ENCODE measurements around the gene CCNE1. TPM values are rescaled to one million over a fixed set of nuclear protein-coding genes. Genes with fewer than 3 reads are reported as not detected.

Gene CCNE1
- total RNA-seq = 1.9 TPM
- long read RNA-seq, partial matches to known transcripts = 0 of 3 reads
- long read RNA-seq, other reads (novel, unspliced or antisense) = 3 of 3 reads

GRCh38 chr19:29811125-29812079 is at the start of gene CCNE1:
Gene CCNE1, plus strand, starts transcription at chr19:29811991. Its CDS starts 565 bp downstream, at chr19:29812556.
- intact Hi-C loops (cut with DNase I) = loop anchor here (2.0 kb wide), 1 partner anchor 31 kb away; no protein-coding TSS in a partner anchor
- peak; percentile 96 for DNase-seq (ENCODE audit: low spot score)

GRCh38 chr19:29763196-29763595 is 48.6 kb upstream of the CCNE1 start:
- intact Hi-C loops (cut with DNase I) = no loop called here
- no peak for DNase-seq (ENCODE audit: low spot score)

- DNase-seq (ENCODE audit: low spot score) = no peak
- intact Hi-C loops (cut with DNase I) = no loop called here
These were observed 47.4 kb upstream of the CCNE1 start for GRCh38 chr19:29764361-29764760.

GRCh38 chr19:29766100-29766499 is 45.7 kb upstream of the CCNE1 start:
- intact Hi-C loops (cut with DNase I) = no loop called here

GRCh38 chr19:29767039-29767735 is 44.6 kb upstream of the CCNE1 start:
- no peak for DNase-seq (ENCODE audit: low spot score)
- intact Hi-C loops (cut with DNase I) = no loop called here

More at GRCh38 chr19:29766100-29766499, 45.7 kb upstream of the CCNE1 start:
- no peak for DNase-seq (ENCODE audit: low spot score)

GRCh38 chr19:29768166-29768565 is 43.6 kb upstream of the CCNE1 start:
- DNase-seq (ENCODE audit: low spot score) = no peak

GRCh38 chr19:29769997-29770396 is 41.8 kb upstream of the CCNE1 start:
- DNase-seq (ENCODE audit: low spot score) = no peak
- intact Hi-C loops (cut with DNase I) = loop anchor here (5.0 kb wide), 1 partner anchor 102 kb away; no protein-coding TSS in a partner anchor

More at GRCh38 chr19:29768166-29768565, 43.6 kb upstream of the CCNE1 start:
- intact Hi-C loops (cut with DNase I) = no loop called here

- intact Hi-C loops (cut with DNase I) = loop anchor here (5.0 kb wide), 1 partner anchor 102 kb away; no protein-coding TSS in a partner anchor
- no peak for DNase-seq (ENCODE audit: low spot score)
These were observed 41.1 kb upstream of the CCNE1 start for GRCh38 chr19:29770648-29771047.

- intact Hi-C loops (cut with DNase I) = loop anchor here (5.0 kb wide), 1 partner anchor 100 kb away; no protein-coding TSS in a partner anchor
- DNase-seq (ENCODE audit: low spot score) = no peak
These were observed 39.9 kb upstream of the CCNE1 start for GRCh38 chr19:29771708-29772414.

- no peak for DNase-seq (ENCODE audit: low spot score)
These were observed 39.1 kb upstream of the CCNE1 start for GRCh38 chr19:29772696-29773095.

GRCh38 chr19:29773141-29773540 is 38.6 kb upstream of the CCNE1 start:
- no peak for DNase-seq (ENCODE audit: low spot score)
- intact Hi-C loops (cut with DNase I) = loop anchor here (5.0 kb wide), 1 partner anchor 99 kb away; no protein-coding TSS in a partner anchor

More at GRCh38 chr19:29772696-29773095, 39.1 kb upstream of the CCNE1 start:
- intact Hi-C loops (cut with DNase I) = loop anchor here (5.0 kb wide), 1 partner anchor 100 kb away; no protein-coding TSS in a partner anchor

- DNase-seq (ENCODE audit: low spot score) = no peak
- intact Hi-C loops (cut with DNase I) = loop anchor here (5.0 kb wide), 1 partner anchor 98 kb away; no protein-coding TSS in a partner anchor
These were observed 37.7 kb upstream of the CCNE1 start for GRCh38 chr19:29774126-29774525.

- DNase-seq (ENCODE audit: low spot score) = no peak
- intact Hi-C loops (cut with DNase I) = no loop called here
These were observed 33.9 kb upstream of the CCNE1 start for GRCh38 chr19:29777781-29778309.

GRCh38 chr19:29779921-29780320 is 31.9 kb upstream of the CCNE1 start:
- DNase-seq (ENCODE audit: low spot score) = no peak
- intact Hi-C loops (cut with DNase I) = no loop called here

- no peak for DNase-seq (ENCODE audit: low spot score)
- intact Hi-C loops (cut with DNase I) = no loop called here
These were observed 30.2 kb upstream of the CCNE1 start for GRCh38 chr19:29781386-29782259.

GRCh38 chr19:29782260-29782580 is 29.6 kb upstream of the CCNE1 start:
- intact Hi-C loops (cut with DNase I) = no loop called here
- DNase-seq (ENCODE audit: low spot score) = no peak

- DNase-seq (ENCODE audit: low spot score) = no peak
- intact Hi-C loops (cut with DNase I) = no loop called here
These were observed 28.1 kb upstream of the CCNE1 start for GRCh38 chr19:29783627-29784190.

Measured in cardiac septum (tissue), 1 donor.